GM18498 (cell line): ENCODE data around the gene PARP1.
"Not testable (repeated sequence)": the region's sequence is repeated elsewhere in the genome, so short reads cannot be mapped to it uniquely, and the experiment has no call there.

Experiments used
- ATAC-seq: cut with Tn5 transposase; IDR thresholded peaks from one replicate; pipeline ENCODE4 v1.9.1; 2021; ENCODE audit warnings: mild to moderate bottlenecking, moderate library complexity; ENCODE audit not compliant: unreplicated experiment

Gene PARP1

GRCh38 chr1:226357416-226357815 lies 50.5 kb downstream of the PARP1 start:
- ATAC-seq: no peak

- ATAC-seq: no peak
Observed at GRCh38 chr1:226355669-226356551, 52.0 kb downstream of the PARP1 start.

- no peak for ATAC-seq
Observed at GRCh38 chr1:226355016-226355415, 52.9 kb downstream of the PARP1 start.

GRCh38 chr1:226353698-226354525 lies 54.0 kb downstream of the PARP1 start:
- ATAC-seq: no peak

DNA sequence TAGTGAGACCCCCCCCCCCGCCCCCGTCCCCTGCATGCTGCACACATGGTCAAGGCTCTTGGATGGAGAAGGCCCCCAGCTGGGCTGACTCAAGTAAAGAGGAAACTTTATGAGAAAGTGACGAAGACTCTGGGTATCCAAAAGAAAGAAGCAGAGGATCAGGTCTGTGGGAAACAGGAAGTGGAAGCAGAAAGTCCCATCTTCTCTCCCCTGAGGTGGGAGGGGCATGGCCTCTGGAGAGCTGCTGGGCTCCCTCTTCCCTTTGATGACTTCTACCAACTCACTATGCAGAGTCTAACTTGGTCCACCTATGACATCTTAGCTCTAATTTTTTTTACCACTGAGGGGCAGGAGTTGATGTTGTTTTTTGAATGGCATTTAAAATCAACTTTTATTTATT lies 56.2 kb downstream of the PARP1 start:
- no peak for ATAC-seq

DNA sequence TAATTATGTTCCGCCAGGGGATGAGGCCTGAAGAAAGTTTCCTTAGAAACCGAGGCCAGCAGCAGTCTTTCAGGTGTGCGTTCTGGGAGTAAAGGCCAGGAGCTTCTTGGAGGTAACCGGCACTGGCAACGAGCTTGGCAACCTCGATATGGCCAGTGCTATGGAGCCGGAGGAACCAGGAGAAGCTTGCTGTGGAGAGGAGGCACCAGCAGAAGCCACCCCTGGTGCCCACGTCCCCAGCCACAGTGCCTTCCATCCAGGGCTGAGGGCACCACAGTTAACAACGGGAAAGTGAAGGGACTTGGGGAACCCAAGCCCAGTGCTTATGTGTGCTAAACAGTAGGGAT lies 57.4 kb downstream of the PARP1 start:
- ATAC-seq: no peak

DNA sequence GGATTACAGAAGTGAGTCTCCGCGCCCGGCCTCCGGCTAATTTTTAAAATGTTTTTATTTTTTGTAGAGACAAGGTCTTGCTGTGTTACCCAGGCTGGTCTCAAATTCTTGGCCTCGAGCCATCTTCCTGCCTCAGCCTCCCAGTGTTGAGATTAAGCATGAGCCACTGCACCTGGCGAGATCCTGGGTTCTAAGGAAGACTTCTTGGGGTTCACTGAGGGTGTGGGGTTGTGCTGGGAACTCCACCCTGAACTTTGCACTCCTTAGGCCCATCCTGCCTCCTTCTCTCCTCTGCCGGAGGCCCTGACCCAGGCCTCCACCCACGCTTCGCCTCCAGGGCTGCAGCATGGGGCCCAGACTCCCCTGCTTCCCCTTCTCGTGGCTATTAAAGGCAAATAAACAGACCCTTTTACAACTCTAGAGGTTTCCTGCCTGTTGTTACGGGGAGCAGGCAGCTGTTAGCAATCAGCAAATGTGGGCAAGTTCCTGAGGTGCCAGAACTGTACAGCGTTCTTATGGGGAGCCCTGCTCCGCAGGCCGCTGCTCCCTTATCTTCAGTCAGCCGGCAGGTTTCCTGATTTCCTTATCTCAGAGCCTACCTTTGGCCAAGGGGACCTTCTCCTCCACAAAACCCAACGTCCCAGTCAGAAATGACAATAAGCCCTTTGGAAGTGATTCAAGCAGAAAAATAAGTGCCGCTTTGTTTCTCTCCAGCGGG lies 57.9 kb downstream of the PARP1 start:
- ATAC-seq: peak; percentile 63

- no peak for ATAC-seq
Observed at GRCh38 chr1:226349081-226349480, 58.8 kb downstream of the PARP1 start.

GRCh38 chr1:226344441-226345259 lies 63.2 kb downstream of the PARP1 start:
- no peak for ATAC-seq

DNA sequence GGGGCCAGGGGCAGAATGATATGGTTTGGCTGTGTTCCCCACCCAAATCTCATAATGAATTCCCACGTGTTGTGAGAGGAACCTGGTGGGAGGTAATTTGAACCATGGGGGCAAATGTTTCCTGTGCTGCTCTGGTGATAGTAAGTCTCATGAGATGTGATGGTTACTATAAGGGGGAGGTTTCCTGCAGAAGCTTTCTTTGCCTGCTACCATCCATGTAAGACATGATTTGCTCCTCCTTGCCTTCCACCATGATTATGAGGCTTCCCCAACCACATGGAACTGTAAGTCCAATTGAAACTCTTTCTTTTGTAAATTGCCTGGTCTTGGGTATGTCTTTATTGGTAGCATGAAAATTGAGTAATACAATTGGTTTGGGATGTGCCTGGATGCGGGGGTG lies 65.2 kb downstream of the PARP1 start:
- no peak for ATAC-seq

- ATAC-seq: not testable (repeated sequence)
Observed at GRCh38 chr1:226340111-226340510, 67.8 kb downstream of the PARP1 start.

DNA sequence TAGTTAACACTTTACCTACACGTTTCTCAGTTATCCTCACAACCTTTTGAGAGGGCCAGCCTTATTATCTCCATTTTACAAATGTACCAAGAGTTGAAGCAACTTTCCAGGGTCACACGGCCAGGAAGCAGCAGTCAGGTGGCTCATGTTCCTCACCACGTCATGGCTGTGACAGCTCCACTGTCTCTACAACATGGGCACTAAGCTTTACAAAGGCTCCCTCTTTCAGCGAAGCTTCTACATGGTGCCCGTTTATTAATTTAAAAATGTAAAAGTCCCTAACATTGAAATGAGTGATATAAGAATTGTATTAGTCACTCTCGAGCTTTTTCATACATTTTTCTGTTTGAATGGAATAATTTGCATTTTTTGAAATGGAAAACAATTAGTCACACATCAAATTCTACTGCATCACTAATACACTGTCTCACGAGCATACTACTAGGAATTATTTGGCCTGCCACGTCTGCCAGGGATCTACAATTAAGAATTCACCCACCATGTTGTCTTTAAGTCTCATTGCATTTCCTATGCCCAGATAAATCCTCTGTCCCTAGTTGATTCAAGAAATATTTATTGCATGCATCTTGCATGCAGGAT lies 70.5 kb downstream of the PARP1 start:
- no peak for ATAC-seq

DNA sequence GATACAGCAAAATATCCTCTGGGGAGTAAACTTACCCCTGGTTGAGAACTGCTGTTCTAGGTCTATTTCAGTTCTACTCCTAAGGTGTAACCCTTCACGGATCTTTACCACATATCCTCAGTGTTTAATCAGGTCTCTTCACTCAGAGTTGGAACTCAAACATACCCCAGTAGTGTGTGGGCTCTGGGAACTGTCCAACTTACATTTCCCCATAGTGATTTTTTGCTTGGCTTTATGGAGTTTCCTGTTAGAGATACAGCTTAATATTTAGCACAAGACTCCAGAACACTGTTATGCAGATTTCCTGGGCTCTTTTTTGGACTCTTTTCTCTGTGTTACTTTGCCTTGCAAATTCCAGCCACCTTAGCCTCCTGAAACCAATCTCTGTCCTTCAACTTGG lies 72.2 kb downstream of the PARP1 start:
- ATAC-seq: no peak

DNA sequence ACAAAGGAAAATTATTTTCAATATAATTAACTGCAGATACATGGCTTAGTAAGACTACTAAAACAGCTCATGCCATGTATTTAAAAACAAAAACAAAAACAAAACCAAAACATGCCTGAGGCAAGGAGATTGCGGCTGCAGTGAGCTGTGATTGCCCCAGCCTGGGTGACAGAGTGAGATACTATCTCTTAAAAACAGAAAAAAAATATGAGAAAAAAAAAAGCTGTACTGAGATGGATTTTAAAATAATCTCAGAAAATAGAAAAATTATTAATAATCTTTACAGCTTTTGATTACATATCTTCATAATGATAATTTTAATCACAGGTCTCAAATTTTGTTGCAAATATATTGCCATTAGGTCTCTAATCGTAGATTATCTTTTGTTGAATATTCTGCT lies 74.9 kb downstream of the PARP1 start:
- no peak for ATAC-seq

DNA sequence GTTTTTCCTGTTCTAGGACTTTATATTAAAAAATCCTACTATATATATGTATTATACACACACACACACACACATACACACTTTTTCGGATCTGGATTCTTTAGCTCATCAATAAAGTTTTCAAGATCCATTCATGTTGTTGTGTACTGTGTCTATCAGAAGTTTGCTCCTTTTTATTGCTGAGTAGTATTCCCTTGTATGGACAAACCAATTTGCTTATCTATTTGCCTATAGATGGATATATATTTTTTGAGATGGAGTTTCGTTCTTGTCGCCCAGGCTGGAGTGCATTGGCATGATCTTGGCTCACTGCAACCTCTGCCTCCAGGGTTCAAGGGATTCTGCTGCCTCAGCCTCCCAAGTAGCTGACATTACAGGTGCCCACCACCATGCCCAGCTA lies 78.7 kb downstream of the PARP1 start:
- ATAC-seq: no peak

- ATAC-seq: no peak
Observed at GRCh38 chr1:226327761-226328162, 80.1 kb downstream of the PARP1 start.

DNA sequence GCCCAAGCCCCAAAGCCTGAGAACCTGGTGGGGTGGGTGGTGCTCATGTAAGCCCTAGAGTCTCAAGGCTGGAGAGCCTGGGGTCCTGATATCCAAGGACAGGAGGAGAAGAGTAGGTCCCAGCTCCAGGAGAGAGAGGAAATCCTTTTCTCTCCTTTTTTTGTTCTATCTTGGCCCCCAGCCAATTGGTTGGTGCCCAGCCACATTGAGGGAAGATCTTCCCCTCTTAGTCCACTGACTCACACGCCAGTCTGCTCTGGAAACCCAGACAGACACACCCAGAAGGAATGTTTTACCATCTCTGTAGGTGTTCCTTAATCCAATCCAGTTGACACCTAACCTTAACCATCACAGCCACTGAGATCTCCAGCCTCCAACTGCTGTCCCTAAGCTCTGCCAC lies 82.7 kb downstream of the PARP1 start:
- ATAC-seq: no peak

GRCh38 chr1:226324479-226324878 lies 83.4 kb downstream of the PARP1 start:
- no peak for ATAC-seq

DNA sequence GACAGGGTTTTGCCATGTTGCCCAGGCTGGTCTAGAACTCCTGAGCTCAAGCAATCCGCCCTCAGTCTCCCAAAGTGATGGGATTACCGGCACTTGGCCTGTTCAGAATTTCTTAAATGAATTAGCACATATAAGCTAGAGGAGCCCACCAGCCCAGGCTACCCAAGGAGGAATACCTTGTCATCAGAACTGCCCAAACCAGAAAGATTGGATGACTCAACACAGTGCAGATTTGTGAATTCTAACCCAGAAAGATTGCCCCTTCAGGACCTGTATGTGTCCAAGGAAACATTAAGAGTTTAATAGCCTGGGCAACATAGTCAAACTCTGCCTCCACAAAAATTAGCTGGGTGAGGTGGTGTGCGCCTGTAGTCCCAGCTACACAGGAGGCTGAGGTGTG lies 84.9 kb downstream of the PARP1 start:
- no peak for ATAC-seq

- no peak for ATAC-seq
Observed at GRCh38 chr1:226320930-226321329, 87.0 kb downstream of the PARP1 start.
